Calu3 (cell line): ENCODE data around the gene SELENOS. TPM values are rescaled to one million over a fixed set of nuclear protein-coding genes. Genes with fewer than 3 reads are reported as not detected.

Experiments used
- BruUV-seq: library from RNA; stranded (reverse); fragments of 400-500 nt; replicated peaks from 2 replicates; lab custom pipeline; 2021; lab: Mats Ljungman, UMichigan
- CTCF ChIA-PET: fragments of 300-600 bp; sonication (Branson Sonifier 250); formaldehyde crosslinking; loops from one replicate; lab custom pipeline; 2022; ENCODE audit warnings: antibody characterized with exemption; lab: Charles Lee
- DNase-seq: peaks from one replicate; pipeline ENCODE4 v3.0.0; 2022
- H3K27ac Mint-ChIP-seq: one replicate; pipeline ENCODE4 v1.8.0; 2022; ENCODE audit warnings: mixed read lengths; ENCODE audit not compliant: unreplicated experiment
- H3K27me3 Mint-ChIP-seq: one replicate; pipeline ENCODE4 v1.8.0; 2022; ENCODE audit warnings: mixed read lengths; ENCODE audit not compliant: unreplicated experiment
- H3K36me3 Mint-ChIP-seq: one replicate; pipeline ENCODE4 v1.8.0; 2022; ENCODE audit warnings: mild to moderate bottlenecking, moderate library complexity, mixed read lengths; ENCODE audit not compliant: insufficient read depth, unreplicated experiment
- H3K4me1 Mint-ChIP-seq: one replicate; pipeline ENCODE4 v1.8.0; 2022; ENCODE audit warnings: mild to moderate bottlenecking, low read depth, mixed read lengths; ENCODE audit not compliant: unreplicated experiment
- H3K4me3 Mint-ChIP-seq: one replicate; pipeline ENCODE4 v1.8.0; 2022; ENCODE audit warnings: mild to moderate bottlenecking, low read depth, moderate library complexity, mixed read lengths; ENCODE audit not compliant: unreplicated experiment
- H3K9me3 Mint-ChIP-seq: one replicate; pipeline ENCODE4 v1.8.0; 2022; ENCODE audit warnings: low read depth, mixed read lengths; ENCODE audit not compliant: unreplicated experiment
- intact Hi-C: fragments of 100-400 bp; cut with micrococcal nuclease; formaldehyde crosslinking; loops from one replicate; pipeline ENCODE4 v1.10.0; 2022; ENCODE audit not compliant: unreplicated experiment
- total RNA-seq: library from RNA; stranded (reverse); gene quantifications from 2 replicates; pipeline ENCODE4 v1.2.3, GENCODE V29; 2022
- TF ChIP-seq, protein P1 (sequence below): fragments of 200-600 bp; IDR thresholded peaks from one replicate; pipeline ENCODE4 v1.8.0; 2022; ENCODE audit warnings: antibody characterized with exemption; ENCODE audit not compliant: unreplicated experiment

SELENOS gene
- total RNA-seq, 1 experiment from 2014 or later, result 85.0 TPM

DNA sequence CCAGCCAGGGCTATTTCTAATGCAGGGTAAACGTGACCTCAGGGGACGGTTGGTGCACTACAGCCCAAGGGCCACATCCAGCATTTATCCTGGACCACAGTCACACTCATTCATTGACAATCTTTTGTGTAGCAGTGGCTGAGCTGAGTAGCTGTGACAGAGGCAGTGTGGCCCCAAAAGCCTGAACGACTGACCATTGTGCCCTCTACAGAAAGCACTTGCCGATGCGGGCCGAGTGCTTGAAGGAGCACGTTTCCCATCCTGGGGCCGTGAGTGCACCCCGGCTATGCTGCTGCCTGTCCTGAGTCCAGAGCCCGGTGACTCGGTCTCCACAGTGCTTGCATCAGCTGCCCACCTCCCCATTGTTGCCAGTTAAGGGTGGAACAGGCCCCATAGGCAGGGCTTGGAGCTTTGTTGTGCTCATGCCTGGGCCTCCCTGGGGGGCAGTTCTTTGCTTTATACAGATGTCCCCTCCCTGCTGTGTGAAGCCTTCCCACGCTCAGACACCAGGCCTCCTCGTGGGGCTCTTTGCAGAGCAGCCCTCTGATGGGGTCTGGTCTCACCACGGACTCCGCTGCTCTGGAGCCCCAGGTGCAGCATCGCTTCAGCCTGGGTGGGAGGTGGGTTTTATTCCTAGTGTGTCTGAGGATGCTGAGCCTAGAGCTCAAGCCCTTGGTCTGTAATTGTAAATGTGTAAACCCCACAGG lies 30.8 kb upstream of the SELENOS start:
- H3K4me1 Mint-ChIP-seq, result no peaks in the 10 kb centered on the region
- no peaks in the 10 kb centered on the region for H3K36me3 Mint-ChIP-seq
- H3K4me3 Mint-ChIP-seq, result no peak overlapping the region
- intact Hi-C loops, result no loop called here
- H3K27ac Mint-ChIP-seq, result no peak overlapping the region
- CTCF ChIA-PET, result interaction anchor here (1.3 kb wide), 1 partner anchor 194 kb away, joined by 3 read pairs; no protein-coding TSS in a partner anchor
- no TSS peak for BruUV-seq
- H3K27me3 Mint-ChIP-seq, result peaks cover 20% of the 10 kb centered on the region
- TF ChIP-seq, protein P1, sequence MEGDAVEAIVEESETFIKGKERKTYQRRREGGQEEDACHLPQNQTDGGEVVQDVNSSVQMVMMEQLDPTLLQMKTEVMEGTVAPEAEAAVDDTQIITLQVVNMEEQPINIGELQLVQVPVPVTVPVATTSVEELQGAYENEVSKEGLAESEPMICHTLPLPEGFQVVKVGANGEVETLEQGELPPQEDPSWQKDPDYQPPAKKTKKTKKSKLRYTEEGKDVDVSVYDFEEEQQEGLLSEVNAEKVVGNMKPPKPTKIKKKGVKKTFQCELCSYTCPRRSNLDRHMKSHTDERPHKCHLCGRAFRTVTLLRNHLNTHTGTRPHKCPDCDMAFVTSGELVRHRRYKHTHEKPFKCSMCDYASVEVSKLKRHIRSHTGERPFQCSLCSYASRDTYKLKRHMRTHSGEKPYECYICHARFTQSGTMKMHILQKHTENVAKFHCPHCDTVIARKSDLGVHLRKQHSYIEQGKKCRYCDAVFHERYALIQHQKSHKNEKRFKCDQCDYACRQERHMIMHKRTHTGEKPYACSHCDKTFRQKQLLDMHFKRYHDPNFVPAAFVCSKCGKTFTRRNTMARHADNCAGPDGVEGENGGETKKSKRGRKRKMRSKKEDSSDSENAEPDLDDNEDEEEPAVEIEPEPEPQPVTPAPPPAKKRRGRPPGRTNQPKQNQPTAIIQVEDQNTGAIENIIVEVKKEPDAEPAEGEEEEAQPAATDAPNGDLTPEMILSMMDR, result no peak
- no peak for DNase-seq
- no peaks in the 10 kb centered on the region for H3K9me3 Mint-ChIP-seq

- CTCF ChIA-PET, result no interaction called here
- Mint-ChIP-seq H3K9me3 (no peaks in the 10 kb centered on the region), H3K4me3 (no peak overlapping the region), H3K36me3 (no peaks in the 10 kb centered on the region), H3K4me1 (no peaks in the 10 kb centered on the region), H3K27ac (no peak overlapping the region), H3K27me3 (peaks cover 20% of the 10 kb centered on the region)
- DNase-seq, result no peak
- BruUV-seq, result no TSS peak
- intact Hi-C loops, result no loop called here
- TF ChIP-seq, protein P1, result no peak
These were observed 30.0 kb upstream of the SELENOS start for GRCh38 chr15:101307048-101307896.

- CTCF ChIA-PET, result no interaction called here
- Mint-ChIP-seq H3K4me3 (no peak overlapping the region), H3K36me3 (no peaks in the 10 kb centered on the region), H3K27me3 (peaks cover 20% of the 10 kb centered on the region), H3K4me1 (no peaks in the 10 kb centered on the region), H3K27ac (no peak overlapping the region), H3K9me3 (no peaks in the 10 kb centered on the region)
- no peak for DNase-seq
- intact Hi-C loops, result no loop called here
- no TSS peak for BruUV-seq
- TF ChIP-seq, protein P1, result no peak
These were observed 29.2 kb upstream of the SELENOS start for GRCh38 chr15:101306341-101307047.

- intact Hi-C loops, result no loop called here
- DNase-seq, result no peak
- H3K9me3 Mint-ChIP-seq, result no peaks in the 10 kb centered on the region
- no peak overlapping the region for H3K27ac Mint-ChIP-seq
- TF ChIP-seq, protein P1, result no peak
- no peaks in the 10 kb centered on the region for H3K4me1 Mint-ChIP-seq
- H3K4me3 Mint-ChIP-seq, result no peak overlapping the region
- CTCF ChIA-PET, result interaction anchor here (0.6 kb wide), 1 partner anchor 183 kb away, joined by 3 read pairs; no protein-coding TSS in a partner anchor
- BruUV-seq, result no TSS peak
- H3K27me3 Mint-ChIP-seq, result peaks cover 20% of the 10 kb centered on the region
- H3K36me3 Mint-ChIP-seq, result no peaks in the 10 kb centered on the region
These were observed 28.6 kb upstream of the SELENOS start for GRCh38 chr15:101305820-101306255.
